ENCODE data around the gene NAV3. TPM values are rescaled to one million over a fixed set of nuclear protein-coding genes. Genes with fewer than 3 reads are reported as not detected.

The NAV3 gene
- total RNA-seq, 2 donors from 2014 or later: 0.20 to 1.9 TPM

- H3K9me3 ChIP-seq (ENCODE audit: control insufficient read depth, low read length): no peaks in the 10 kb centered on the region
- H3K27ac ChIP-seq (ENCODE audit: low read depth, low read length): no peak overlapping the region
- Mint-ChIP-seq H3K4me3 (no peak overlapping the region), H3K4me1 (peaks cover 4% of the 10 kb centered on the region), H3K27ac (no peak overlapping the region), H3K27me3 (ENCODE audit: insufficient read depth) (no peaks in the 10 kb centered on the region), H3K36me3 (ENCODE audit: low read depth) (no peaks in the 10 kb centered on the region), H3K9me3 (no peaks in the 10 kb centered on the region)
- no peak for TF ChIP-seq CTCF (conservative IDR thresholded peaks at IDR 0.05)
- no peaks in the 10 kb centered on the region for H3K36me3 ChIP-seq (ENCODE audit: control insufficient read depth, insufficient read depth, low read length)
- H3K27me3 ChIP-seq (ENCODE audit: control insufficient read depth, insufficient read depth, low read length, poor library complexity, severe bottlenecking): no peaks in the 10 kb centered on the region
- no peaks in the 10 kb centered on the region for H3K4me1 ChIP-seq (ENCODE audit: control insufficient read depth, insufficient read depth, low read length)
- no peak for DNase-seq
- H3K4me3 ChIP-seq (ENCODE audit: low read length): no peak overlapping the region
- no peak overlapping the region for H3K9ac ChIP-seq (ENCODE audit: extremely low read depth, low read length, poor library complexity, severe bottlenecking)
Observed at GRCh38 chr12:77835969-77836368, 5.3 kb downstream of the NAV3 start.

GRCh38 chr12:77837876-77838291, 7.2 kb downstream of the NAV3 start:
- WGBS, 2 experiments (ENCODE audit: insufficient coverage in 1 of 2, insufficient read length in 1 of 2): 88% methylated on average over 3 of the region's 3 CpGs; no CpG with 5 or more reads in 1 of the 2 experiments
- H3K9me3 Mint-ChIP-seq: no peaks in the 10 kb centered on the region

GRCh38 chr12:77841521-77841920, 10.8 kb downstream of the NAV3 start:
- Histone ChIP-seq H3K27ac (ENCODE audit: low read depth, low read length) (no peak overlapping the region), H3K36me3 (ENCODE audit: control insufficient read depth, insufficient read depth, low read length) (no peaks in the 10 kb centered on the region), H3K9ac (ENCODE audit: extremely low read depth, low read length, poor library complexity, severe bottlenecking) (no peak overlapping the region), H3K4me1 (ENCODE audit: control insufficient read depth, insufficient read depth, low read length) (no peaks in the 10 kb centered on the region), H3K4me3 (ENCODE audit: low read length) (no peak overlapping the region), H3K9me3 (ENCODE audit: control insufficient read depth, low read length) (no peaks in the 10 kb centered on the region), H3K27me3 (ENCODE audit: control insufficient read depth, insufficient read depth, low read length, poor library complexity, severe bottlenecking) (no peaks in the 10 kb centered on the region)
- H3K36me3 Mint-ChIP-seq (ENCODE audit: low read depth): no peaks in the 10 kb centered on the region
- TF ChIP-seq CTCF (conservative IDR thresholded peaks at IDR 0.05): no peak
- no peaks in the 10 kb centered on the region for H3K27me3 Mint-ChIP-seq (ENCODE audit: insufficient read depth)
- H3K4me3 Mint-ChIP-seq: no peak overlapping the region
- no peak overlapping the region for H3K27ac Mint-ChIP-seq
- peaks cover 4% of the 10 kb centered on the region for H3K4me1 Mint-ChIP-seq
- no peaks in the 10 kb centered on the region for H3K9me3 Mint-ChIP-seq
- DNase-seq: no peak

More at GRCh38 chr12:77837876-77838291, 7.2 kb downstream of the NAV3 start:
- H3K9ac ChIP-seq (ENCODE audit: extremely low read depth, low read length, poor library complexity, severe bottlenecking): no peak overlapping the region
- no peak for DNase-seq
- Mint-ChIP-seq H3K27ac (no peak overlapping the region), H3K27me3 (ENCODE audit: insufficient read depth) (no peaks in the 10 kb centered on the region), H3K4me1 (peaks cover 4% of the 10 kb centered on the region), H3K36me3 (ENCODE audit: low read depth) (no peaks in the 10 kb centered on the region), H3K4me3 (no peak overlapping the region)
- no peaks in the 10 kb centered on the region for H3K9me3 ChIP-seq (ENCODE audit: control insufficient read depth, low read length)
- no peak for TF ChIP-seq CTCF (conservative IDR thresholded peaks at IDR 0.05)
- H3K27me3 ChIP-seq (ENCODE audit: control insufficient read depth, insufficient read depth, low read length, poor library complexity, severe bottlenecking): no peaks in the 10 kb centered on the region
- no peak overlapping the region for H3K4me3 ChIP-seq (ENCODE audit: low read length)
- H3K27ac ChIP-seq (ENCODE audit: low read depth, low read length): no peak overlapping the region
- no peaks in the 10 kb centered on the region for H3K36me3 ChIP-seq (ENCODE audit: control insufficient read depth, insufficient read depth, low read length)
- no peaks in the 10 kb centered on the region for H3K4me1 ChIP-seq (ENCODE audit: control insufficient read depth, insufficient read depth, low read length)
